ENCODE results near the gene INO80C.

- TF ChIP-seq CTCF (IDR thresholded peaks at IDR 0.05) (no peak), POLR2A (IDR thresholded peaks at IDR 0.05) (no peak), EP300 (IDR thresholded peaks at IDR 0.05) (no peak)
Measured at GRCh38 chr18:35481960-35482366, 15.8 kb downstream of the INO80C start.

All from sigmoid colon (tissue), 4 donors.